Measurements from ENCODE around the gene ELP4.

DNA sequence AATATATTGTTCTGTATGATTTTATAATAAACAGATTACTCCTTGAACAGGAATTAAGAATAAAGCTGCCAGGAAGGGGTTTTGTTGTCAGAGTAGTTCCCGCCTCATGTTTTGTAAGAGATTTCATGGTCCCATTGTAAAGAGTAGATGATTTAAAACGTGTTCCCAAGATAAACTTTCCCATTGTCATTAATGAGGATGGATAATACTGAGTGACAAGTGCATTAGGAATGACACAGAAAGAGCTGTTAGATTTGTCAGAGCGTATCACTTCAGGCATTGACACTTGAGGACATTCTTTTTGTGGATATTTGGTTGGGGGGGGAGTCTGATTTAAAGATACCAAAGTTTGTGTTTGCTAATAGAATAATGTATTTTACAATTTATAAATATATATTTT, 154.6 kb downstream of the ELP4 start:
- TF ChIP-seq CTCF (conservative IDR thresholded peaks at IDR 0.05) (no peak), ZFX (IDR thresholded peaks at IDR 0.05) (no peak)
